Stimulated activated CD4-positive, alpha-beta T cell treated with anti-CD3 and anti-CD28 coated beads, Interleukin-4, amount 100 ng/mL, for 24 hours (primary cell): ENCODE results near the gene MYO5A.
"Not testable (repeated sequence)": the region's sequence is repeated elsewhere in the genome, so short reads cannot be mapped to it uniquely, and the experiment has no call there.

Experiments used
- DNase-seq: peaks from one replicate; pipeline ENCODE4 v3.0.0-alpha.2; 2020

Gene MYO5A

GRCh38 chr15:52540374-52541012, 11.8 kb upstream of the MYO5A start:
- no peak for DNase-seq

GRCh38 chr15:52537459-52537858, 8.8 kb upstream of the MYO5A start:
- DNase-seq = no peak

GRCh38 chr15:52532427-52532826, 3.7 kb upstream of the MYO5A start:
- DNase-seq = no peak

GRCh38 chr15:52529940-52530339, 1.3 kb upstream of the MYO5A start:
- DNase-seq = no peak

- peak; percentile 22 for DNase-seq
Observed at GRCh38 chr15:52529341-52529924, 753 bp upstream of the MYO5A start.

- DNase-seq = peak; percentile 48
Observed at GRCh38 chr15:52527911-52528563, 643 bp downstream of the MYO5A start.

GRCh38 chr15:52527196-52527910, 1.3 kb downstream of the MYO5A start:
- DNase-seq = no peak

GRCh38 chr15:52524223-52525136, 4.2 kb downstream of the MYO5A start:
- no peak for DNase-seq

GRCh38 chr15:52523647-52524046, 5.0 kb downstream of the MYO5A start:
- no peak for DNase-seq

GRCh38 chr15:52523192-52523591, 5.5 kb downstream of the MYO5A start:
- DNase-seq = no peak

GRCh38 chr15:52521682-52522081, 7.0 kb downstream of the MYO5A start:
- no peak for DNase-seq

GRCh38 chr15:52520421-52520820, 8.3 kb downstream of the MYO5A start:
- DNase-seq = no peak

GRCh38 chr15:52518487-52519371, 10.0 kb downstream of the MYO5A start:
- DNase-seq = no peak

- DNase-seq = no peak
Observed at GRCh38 chr15:52517014-52517413, 11.7 kb downstream of the MYO5A start.

GRCh38 chr15:52515343-52515742, 13.3 kb downstream of the MYO5A start:
- no peak for DNase-seq

GRCh38 chr15:52514482-52514881, 14.2 kb downstream of the MYO5A start:
- DNase-seq = no peak

GRCh38 chr15:52512869-52513268, 15.8 kb downstream of the MYO5A start:
- not testable (repeated sequence) for DNase-seq

- no peak for DNase-seq
Observed at GRCh38 chr15:52511084-52511483, 17.6 kb downstream of the MYO5A start.

GRCh38 chr15:52509500-52510245, 19.0 kb downstream of the MYO5A start:
- no peak for DNase-seq

GRCh38 chr15:52506549-52506948, 22.1 kb downstream of the MYO5A start:
- DNase-seq = no peak

- DNase-seq = no peak
Observed at GRCh38 chr15:52505151-52505550, 23.5 kb downstream of the MYO5A start.
